Gastroesophageal sphincter (tissue), 4 donors: Measurements from ENCODE around the gene CD96. TPM values are rescaled to one million over a fixed set of nuclear protein-coding genes. Genes with fewer than 3 reads are reported as not detected.

Experiments
- ATAC-seq: fragments of 150-250 bp; one replicate; pipeline ENCODE4 v1.9.1; 2016; ENCODE audit warnings: mild to moderate bottlenecking, moderate library complexity
- H3K27ac ChIP-seq, 4 donors: fragments of 200-600 bp; sonication (generic) in 3 of 4; 1 replicate in 3 of 4; 2 replicates in 1 of 4; pipeline ENCODE4 v1.5.1; 2016 to 2019
- H3K27me3 ChIP-seq: fragments of 200-600 bp; sonication (generic); one replicate; pipeline ENCODE4 v1.5.1; 2019
- H3K36me3 ChIP-seq, 2 donors: fragments of 200-600 bp; sonication (generic); one replicate each; pipeline ENCODE4 v1.5.1; 2019; ENCODE audit warnings: control low read depth in 1 of 2
- H3K4me1 ChIP-seq, 3 donors: fragments of 200-600 bp; sonication (generic); 1 replicate in 2 of 3; 2 replicates in 1 of 3; pipeline ENCODE4 v1.5.1; 2016 to 2019; ENCODE audit warnings: control low read depth in 2 of 3
- H3K4me3 ChIP-seq, 2 donors: fragments of 200-600 bp; sonication (generic); one replicate each; pipeline ENCODE4 v1.5.1; 2019; ENCODE audit warnings: mild to moderate bottlenecking in 1 of 2, moderate library complexity in 1 of 2
- H3K9me3 ChIP-seq, 3 donors: fragments of 200-600 bp; sonication (generic); one replicate each; pipeline ENCODE4 v1.5.1; 2017 to 2019; ENCODE audit warnings: control low read depth in 2 of 3
- EP300 ChIP-seq: sonication (generic); formaldehyde crosslinking; IDR thresholded peaks from one replicate; pipeline ENCODE4 v1.6.1; 2017; ENCODE audit warnings: antibody characterized with exemption, mild to moderate bottlenecking
- POLR2A ChIP-seq, 2 donors: fragments of 450-650 bp; IDR thresholded peaks; one replicate each; pipeline ENCODE4 v1.6.1; 2017; ENCODE audit warnings: antibody characterized with exemption in 2 of 2, mild to moderate bottlenecking in 2 of 2, moderate library complexity in 1 of 2
- POLR2AphosphoS5 ChIP-seq: sonication (generic); formaldehyde crosslinking; IDR thresholded peaks from one replicate; pipeline ENCODE4 v1.6.1; 2017; ENCODE audit warnings: antibody characterized with exemption
- WGBS, 2 donors: methylation state at CpG; one replicate each; pipeline ENCODE4 v1.1.5; 2018; ENCODE audit warnings: low coverage in 1 of 2; 5-methylcytosine and 5-hydroxymethylcytosine counted together
- total RNA-seq, 4 donors: library from RNA; depleted of rRNA; stranded (reverse); fragments of >200 nt; gene quantifications; one replicate each; pipeline ENCODE4 v1.1.0, GENCODE V29; 2016
- TF ChIP-seq, protein P1 (sequence below), 4 experiments: fragments of 200-600 bp in 2 of 4; fragments of 450-650 bp in 2 of 4; sonication (generic) in 1 of 4; IDR thresholded peaks; one replicate each; pipeline ENCODE4 v1.5.1; 2017 to 2019; ENCODE audit warnings: antibody characterized with exemption in 4 of 4, mild to moderate bottlenecking in 2 of 4, moderate library complexity in 2 of 4

The CD96 gene
- total RNA-seq, 4 donors from 2014 or later = 0.19 to 1.2 (median 1.0) TPM

DNA sequence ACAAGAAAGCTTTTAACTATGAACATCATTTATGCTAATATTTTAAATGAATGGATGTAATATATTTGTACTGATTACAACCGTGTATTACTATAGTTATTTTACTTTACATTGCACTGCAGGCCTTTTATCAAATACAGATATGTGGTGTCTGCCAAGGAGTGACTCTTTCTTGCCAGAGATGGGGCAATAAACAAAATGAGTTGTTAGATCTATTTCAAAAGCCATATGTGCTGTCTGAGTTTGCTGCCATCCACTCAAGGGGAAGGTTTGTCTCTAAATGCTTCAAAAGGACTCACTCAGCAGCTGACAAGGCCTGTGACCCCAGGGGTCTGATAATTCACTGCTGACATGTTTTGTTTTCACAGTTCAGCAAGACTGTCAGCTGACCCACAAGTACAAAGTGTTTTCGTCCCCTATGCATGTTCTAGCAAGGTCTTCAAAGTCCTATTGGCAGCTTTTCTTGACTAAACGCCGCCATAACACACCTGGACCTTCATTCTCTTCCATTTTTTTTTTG, 94.4 kb downstream of the CD96 start:
- no peak for TF ChIP-seq POLR2A (IDR thresholded peaks at IDR 0.05)
- TF ChIP-seq EP300 = no peak
- TF ChIP-seq, protein P1, sequence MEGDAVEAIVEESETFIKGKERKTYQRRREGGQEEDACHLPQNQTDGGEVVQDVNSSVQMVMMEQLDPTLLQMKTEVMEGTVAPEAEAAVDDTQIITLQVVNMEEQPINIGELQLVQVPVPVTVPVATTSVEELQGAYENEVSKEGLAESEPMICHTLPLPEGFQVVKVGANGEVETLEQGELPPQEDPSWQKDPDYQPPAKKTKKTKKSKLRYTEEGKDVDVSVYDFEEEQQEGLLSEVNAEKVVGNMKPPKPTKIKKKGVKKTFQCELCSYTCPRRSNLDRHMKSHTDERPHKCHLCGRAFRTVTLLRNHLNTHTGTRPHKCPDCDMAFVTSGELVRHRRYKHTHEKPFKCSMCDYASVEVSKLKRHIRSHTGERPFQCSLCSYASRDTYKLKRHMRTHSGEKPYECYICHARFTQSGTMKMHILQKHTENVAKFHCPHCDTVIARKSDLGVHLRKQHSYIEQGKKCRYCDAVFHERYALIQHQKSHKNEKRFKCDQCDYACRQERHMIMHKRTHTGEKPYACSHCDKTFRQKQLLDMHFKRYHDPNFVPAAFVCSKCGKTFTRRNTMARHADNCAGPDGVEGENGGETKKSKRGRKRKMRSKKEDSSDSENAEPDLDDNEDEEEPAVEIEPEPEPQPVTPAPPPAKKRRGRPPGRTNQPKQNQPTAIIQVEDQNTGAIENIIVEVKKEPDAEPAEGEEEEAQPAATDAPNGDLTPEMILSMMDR (IDR thresholded peaks at IDR 0.05) = no peak
- no peak for TF ChIP-seq POLR2AphosphoS5
- Histone ChIP-seq H3K36me3 (no peaks in the 10 kb centered on the region), H3K9me3 (peaks cover 0 to under 1% (median 0%) of the 10 kb centered on the region in 3 donors), H3K27me3 (no peaks in the 10 kb centered on the region), H3K27ac (no peak overlapping the region), H3K4me3 (no peak overlapping the region), H3K4me1 (no peaks in the 10 kb centered on the region)
- whole genome bisulfite sequencing, 2 donors = 36 to 58% methylated on average over 4 of the region's 4 CpGs
- no peak for ATAC-seq

GRCh38 chr3:111639316-111639715, 97.3 kb downstream of the CD96 start:
- ATAC-seq = no peak
- Histone ChIP-seq H3K27ac (no peak overlapping the region), H3K4me3 (no peak overlapping the region), H3K9me3 (peaks cover 0 to 13% (median 0%) of the 10 kb centered on the region in 3 donors), H3K36me3 (no peaks in the 10 kb centered on the region), H3K27me3 (no peaks in the 10 kb centered on the region), H3K4me1 (no peaks in the 10 kb centered on the region)
- TF ChIP-seq POLR2A (IDR thresholded peaks at IDR 0.05) (no peak), POLR2AphosphoS5 (no peak), EP300 (no peak)
- TF ChIP-seq, protein P1 (IDR thresholded peaks at IDR 0.05) = no peak
- WGBS, 2 donors = 80% methylated on average over 1 of the region's 4 CpGs; no CpG with 5 or more reads in 1 of the 2 donors

DNA sequence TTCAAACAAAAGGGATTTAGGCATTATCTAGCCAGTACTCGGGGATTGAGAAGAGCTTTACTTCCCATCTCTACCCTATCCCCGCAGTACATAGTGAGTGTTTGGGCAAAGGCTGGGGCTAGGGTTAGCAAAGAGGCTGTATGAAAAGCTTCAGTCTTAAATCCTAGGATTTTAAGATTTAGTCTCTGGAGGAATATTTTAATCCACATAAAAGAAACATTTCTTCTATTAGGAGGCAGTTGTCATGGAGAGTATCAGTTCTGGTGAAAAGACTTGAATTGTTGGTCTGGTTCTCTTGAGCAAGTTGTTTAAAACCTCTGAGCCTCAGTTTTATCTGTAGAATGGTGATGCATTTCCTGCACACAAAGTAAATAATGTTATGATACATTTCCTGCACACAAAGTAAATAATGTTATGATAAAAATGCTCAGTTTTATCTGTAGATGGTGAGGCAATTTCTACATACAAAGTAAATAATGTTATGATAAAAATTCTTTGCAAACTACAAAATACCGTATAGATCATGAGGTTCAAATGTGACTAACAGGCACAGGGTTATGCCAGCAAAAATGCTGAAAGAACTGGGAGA, 107.1 kb downstream of the CD96 start:
- Histone ChIP-seq H3K36me3 (no peaks in the 10 kb centered on the region), H3K4me3 (no peak overlapping the region), H3K4me1 (no peaks in the 10 kb centered on the region), H3K9me3 (peaks cover 0 to 8% (median 0%) of the 10 kb centered on the region in 3 donors), H3K27me3 (peaks cover 4% of the 10 kb centered on the region), H3K27ac (no peak overlapping the region)
- ATAC-seq = no peak
- 48 to 85% methylated on average over 2 to 3 of the region's 3 CpGs for WGBS, 2 donors
- TF ChIP-seq POLR2A (IDR thresholded peaks at IDR 0.05) (no peak), POLR2AphosphoS5 (no peak), EP300 (no peak)
- TF ChIP-seq, protein P1 (IDR thresholded peaks at IDR 0.05) = no peak

GRCh38 chr3:111650378-111651275, 108.6 kb downstream of the CD96 start:
- Histone ChIP-seq H3K27ac (no peak overlapping the region), H3K36me3 (no peaks in the 10 kb centered on the region), H3K4me1 (no peaks in the 10 kb centered on the region), H3K9me3 (no peaks in the 10 kb centered on the region), H3K4me3 (no peak overlapping the region), H3K27me3 (peaks cover 13% of the 10 kb centered on the region)
- ATAC-seq = no peak
- TF ChIP-seq EP300 (no peak), POLR2A (IDR thresholded peaks at IDR 0.05) (no peak)
- TF ChIP-seq, protein P1 (IDR thresholded peaks at IDR 0.05) = no peak
- WGBS, 2 donors = 54 to 64% methylated on average over 2 to 4 of the region's 4 CpGs
